HG03439 (cell line): ENCODE measurements around the gene S100A13.
"Not testable (repeated sequence)": the region's sequence is repeated elsewhere in the genome, so short reads cannot be mapped to it uniquely, and the experiment has no call there.

Experiments
- ATAC-seq: cut with Tn5 transposase; IDR thresholded peaks from one replicate; pipeline ENCODE4 v1.9.1; 2021; ENCODE audit warnings: mild to moderate bottlenecking, moderate library complexity; ENCODE audit not compliant: unreplicated experiment

S100A13 gene

DNA sequence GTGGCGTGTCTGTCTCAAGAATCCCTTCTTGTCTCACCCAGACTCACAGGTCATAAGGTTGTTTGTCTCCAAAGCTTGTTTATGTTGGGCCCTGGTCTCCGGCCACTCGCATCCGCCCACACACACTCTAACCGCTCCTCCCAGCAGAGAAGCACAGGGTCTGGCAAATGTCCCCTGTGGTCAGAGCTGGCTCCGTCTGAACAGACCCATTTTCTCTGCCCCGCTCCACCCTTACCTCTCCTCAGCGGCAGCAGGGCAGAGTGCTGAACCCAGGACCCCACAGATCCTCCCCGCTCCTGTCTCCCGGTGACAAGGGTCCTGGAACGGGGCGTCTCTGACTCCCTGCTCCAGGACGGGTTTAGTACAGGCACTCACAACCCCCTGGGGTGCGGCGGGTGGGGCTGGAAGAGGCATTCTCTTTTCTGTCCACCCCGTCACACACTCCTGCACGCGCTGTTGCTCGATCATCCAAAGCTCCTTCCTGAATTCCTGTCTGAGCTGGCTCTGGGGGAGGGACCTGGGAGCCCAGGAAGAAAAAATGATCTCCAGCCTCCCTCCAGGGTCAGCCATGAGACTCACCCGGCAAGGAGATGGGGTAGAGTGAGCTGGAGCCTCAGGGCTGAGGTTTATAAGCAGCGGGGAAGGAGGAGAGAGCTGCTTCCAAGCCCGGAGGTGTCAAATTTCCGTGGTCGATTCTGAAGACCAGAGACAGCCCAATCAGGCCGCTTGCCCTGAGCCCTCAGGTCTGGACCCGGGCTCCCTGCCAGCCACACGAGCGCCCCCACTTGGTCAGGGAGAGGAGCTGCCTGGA lies at the start of gene S100A13:
Gene S100A13, minus strand, starts transcription at position 602 of the 811 bp plus-strand sequence. CDS start 1,033 bp downstream, outside the sequence.
- no peak for ATAC-seq

GRCh38 chr1:153673511-153673910 lies 46.2 kb upstream of the S100A13 start:
- no peak for ATAC-seq

DNA sequence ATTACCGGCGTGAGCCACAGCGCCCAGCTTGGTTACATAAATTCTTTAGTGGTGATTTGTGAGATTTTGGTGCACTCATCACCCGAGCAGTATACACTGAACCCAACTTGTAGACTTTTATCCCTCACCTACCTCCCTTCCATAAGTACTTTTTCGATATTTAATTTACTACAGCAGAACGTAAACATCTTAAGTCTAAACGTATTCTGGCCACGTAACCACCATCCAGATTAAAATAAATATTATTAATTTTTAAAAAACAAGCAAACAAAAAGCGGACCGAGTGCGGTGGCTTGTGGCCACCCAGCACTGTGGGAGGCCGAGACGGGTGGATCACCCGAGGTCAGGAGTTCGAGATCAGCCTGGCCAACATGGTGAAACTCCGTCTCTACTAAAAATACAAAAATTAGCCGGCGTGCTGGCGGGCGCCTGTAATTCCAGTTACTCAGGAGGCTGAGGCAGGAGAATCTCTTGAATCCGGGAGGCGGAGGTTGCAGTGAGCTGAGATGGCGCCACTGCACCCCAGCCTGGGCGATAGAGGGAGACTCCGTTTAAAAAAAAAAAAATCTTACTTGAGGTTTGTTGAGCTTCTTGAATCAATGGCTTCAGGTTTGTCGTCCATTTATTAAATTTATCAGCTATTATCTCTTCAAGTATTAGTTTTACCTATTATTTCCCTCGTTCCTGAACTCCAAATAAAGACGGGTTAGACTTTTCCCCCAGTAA lies 44.5 kb upstream of the S100A13 start:
- peak; percentile 3 for ATAC-seq

GRCh38 chr1:153670859-153671627 lies 43.7 kb upstream of the S100A13 start, which contains the start of gene ILF2:
TSS of gene ILF2 (minus strand) at chr1:153670993. CDS start at chr1:153670922, 71 bp downstream.
- ATAC-seq, result peak; percentile 91

DNA sequence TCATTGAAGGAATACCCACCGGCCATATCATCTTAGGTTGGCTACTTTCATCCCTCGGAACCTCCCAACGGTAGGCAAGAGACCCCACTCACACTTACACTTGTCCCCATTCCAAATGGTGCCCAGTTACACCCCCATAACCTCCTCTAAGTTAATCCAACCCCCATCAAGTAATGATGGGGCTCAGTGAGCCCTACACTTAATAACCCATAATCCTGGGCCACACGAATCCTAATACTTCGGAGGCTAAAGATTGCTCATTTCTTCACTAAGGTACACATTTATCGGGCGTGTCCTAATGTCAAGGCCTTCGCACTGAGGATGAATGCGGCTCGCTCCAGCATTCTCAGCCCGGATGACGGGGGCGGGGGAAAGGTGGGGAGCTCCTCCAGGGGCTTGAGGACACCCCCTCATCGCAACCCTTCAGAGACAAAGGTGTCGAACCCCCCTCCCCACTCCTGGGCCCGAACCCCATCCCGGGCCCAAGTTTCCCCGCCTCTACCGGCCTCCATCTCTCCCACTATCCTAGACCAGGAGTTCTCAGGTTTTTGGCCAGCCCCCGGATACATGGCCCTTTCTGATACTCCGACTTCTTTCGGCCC lies 43.1 kb upstream of the S100A13 start:
- peak; percentile 2 for ATAC-seq

GRCh38 chr1:153669606-153670005 lies 42.3 kb upstream of the S100A13 start:
- ATAC-seq, result no peak

DNA sequence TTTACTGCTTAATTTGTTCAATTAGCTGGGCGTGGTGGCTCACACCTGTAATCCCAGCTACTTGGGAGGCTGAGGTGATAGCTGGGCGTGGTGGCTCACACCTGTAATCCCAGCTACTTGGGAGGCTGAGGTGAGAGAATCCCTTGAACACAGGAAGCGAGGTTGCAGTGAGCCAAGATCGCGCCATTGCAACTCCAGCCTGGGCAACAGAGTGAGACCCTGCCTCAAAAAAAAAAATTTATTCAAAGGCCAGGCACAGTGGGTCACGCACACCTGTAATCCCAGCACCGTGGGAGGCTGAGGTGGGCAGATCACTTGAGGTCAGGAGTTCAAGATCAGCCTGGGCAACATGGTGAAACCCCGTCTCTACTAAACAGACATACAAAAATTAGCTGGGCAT lies 41.4 kb upstream of the S100A13 start:
- not testable (repeated sequence) for ATAC-seq

- no peak for ATAC-seq
Measured at GRCh38 chr1:153667439-153667838, 40.1 kb upstream of the S100A13 start.

DNA sequence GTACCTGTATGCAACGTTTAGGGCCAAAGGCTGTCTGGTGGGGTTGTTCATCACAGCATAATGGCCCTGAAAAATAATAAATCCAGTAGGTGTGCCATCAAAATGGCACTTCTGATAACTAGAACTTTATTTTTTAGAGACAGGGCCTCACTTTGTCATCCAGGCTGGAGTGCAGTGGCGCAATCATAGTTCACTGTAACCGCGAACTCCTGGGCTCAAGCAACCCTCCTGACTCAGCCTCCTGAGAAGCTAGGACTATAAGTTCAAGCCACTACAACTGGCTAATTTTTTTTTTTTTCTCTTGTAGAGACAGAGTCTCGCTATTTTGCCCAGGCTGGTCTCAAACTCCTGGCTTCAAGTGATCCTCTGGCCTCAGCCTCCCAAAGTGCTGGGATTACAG lies 35.9 kb upstream of the S100A13 start:
- ATAC-seq, result no peak

DNA sequence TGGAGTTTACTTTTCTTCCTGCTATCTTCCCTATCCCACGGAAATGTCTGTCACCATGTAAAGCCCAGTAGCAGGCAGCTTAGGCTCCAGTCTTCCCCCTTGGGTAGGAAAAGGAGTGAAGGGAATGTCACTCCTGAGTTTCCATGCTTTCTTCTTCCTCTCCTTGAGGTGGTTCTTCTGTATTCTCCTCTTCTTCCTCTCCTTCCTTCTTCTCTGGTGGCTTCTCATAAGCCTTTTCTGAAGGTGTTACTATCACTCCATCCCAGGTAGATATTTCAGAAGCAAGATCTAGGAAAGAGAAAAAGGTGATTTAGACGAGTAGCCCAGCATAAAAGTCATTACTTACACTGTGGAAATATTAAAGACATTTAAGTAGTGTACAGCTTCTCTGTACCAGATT lies 35.0 kb upstream of the S100A13 start:
- no peak for ATAC-seq

- no peak for ATAC-seq
Measured at GRCh38 chr1:153661111-153661708, 33.9 kb upstream of the S100A13 start.

GRCh38 chr1:153659656-153660055 lies 32.4 kb upstream of the S100A13 start:
- ATAC-seq, result no peak

- no peak for ATAC-seq
Measured at GRCh38 chr1:153659175-153659534, 31.9 kb upstream of the S100A13 start.

DNA sequence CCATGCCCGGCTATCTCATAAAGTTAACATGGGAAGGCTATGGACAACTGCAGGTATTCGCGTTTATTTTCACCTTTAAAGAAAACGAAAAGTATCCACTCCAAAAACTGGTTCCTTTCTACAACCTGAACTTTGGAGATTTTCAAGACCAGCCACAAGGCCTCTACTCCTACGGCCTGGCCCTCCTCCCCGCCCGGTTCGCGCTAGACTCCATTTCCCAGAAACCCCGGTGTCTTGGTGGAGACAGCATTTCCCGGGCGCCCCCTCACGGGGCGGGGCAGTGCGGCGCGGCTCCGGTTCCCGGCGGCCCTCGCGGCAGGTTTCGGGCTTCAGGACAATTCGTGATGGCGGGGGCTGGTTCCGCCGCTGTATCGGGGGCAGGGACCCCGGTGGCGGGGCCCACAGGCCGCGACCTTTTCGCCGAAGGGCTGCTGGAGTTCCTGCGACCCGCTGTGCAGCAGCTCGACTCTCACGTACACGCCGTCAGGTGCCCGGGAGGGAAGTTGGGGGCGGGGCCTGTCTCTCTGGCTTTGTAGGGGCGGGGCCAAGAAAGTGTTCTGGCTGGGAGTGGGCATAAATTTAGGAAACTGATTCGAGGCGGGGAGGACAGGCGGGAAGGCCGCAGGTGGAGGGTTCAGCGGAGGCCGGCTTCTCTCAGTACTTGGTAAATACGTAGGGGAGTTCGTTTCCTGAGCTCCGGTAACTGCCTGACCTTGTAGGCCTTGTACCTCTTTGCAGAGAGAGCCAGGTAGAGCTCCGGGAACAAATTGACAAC lies 31.3 kb upstream of the S100A13 start, which contains the start of gene SNAPIN:
Gene SNAPIN, plus strand, starts transcription at position 304 of the 775 bp plus-strand sequence. Its CDS starts 41 bp downstream, at position 345.
- peak; percentile 86 for ATAC-seq

GRCh38 chr1:153655333-153655732 lies 28.0 kb upstream of the S100A13 start:
- no peak for ATAC-seq

DNA sequence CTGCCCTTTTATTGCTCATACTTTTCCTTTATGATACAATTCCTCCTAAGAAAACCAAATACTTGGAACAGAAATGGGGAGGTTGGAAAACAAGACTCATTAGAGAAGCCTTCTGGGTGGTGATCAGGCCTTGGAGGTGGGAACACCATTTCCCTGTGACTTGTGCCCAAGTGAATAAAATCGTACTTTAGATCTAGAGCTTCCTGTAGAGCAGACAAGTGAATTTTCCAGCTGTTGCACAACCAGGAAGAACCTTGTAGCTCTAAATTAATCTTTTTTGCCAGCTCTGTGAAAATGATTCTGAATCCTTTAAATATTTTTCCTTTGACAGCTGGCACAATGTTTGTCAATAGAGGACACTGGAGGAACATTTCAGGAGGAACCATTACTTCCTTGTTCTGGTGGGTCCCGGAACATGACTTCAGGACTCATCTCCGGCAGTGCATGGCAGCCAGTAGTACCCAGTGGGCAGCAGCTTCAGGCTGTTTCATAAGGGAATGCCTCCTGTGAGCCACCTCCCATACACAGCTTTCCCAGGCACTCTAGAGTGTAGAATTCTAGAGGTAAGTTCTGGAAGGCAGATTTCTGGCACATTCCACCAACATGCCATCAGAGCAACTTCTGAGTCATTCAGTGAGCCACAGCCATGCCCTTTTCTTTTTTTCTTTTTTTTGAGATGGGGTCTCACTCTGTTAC lies 25.6 kb upstream of the S100A13 start:
- ATAC-seq, result no peak

DNA sequence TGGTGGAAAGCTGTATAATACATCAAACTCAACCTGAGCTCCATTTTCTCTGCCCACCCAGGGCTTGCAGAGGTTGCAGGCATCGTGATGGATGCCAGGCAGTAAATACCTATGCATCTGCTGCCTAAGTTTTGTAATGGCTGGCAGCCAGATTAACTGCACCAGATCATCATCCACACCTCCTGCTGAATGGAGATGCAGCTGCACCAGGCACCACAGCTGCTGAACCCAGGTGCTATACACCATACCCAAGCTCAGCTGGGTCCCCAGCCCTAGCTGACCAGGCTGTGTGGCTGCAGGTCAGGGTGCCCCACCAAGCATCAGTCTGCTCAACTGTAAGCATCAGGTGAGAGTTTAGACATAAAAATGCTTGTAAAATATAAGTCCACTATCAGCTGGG lies 24.5 kb upstream of the S100A13 start:
- no peak for ATAC-seq

- no peak for ATAC-seq
Measured at GRCh38 chr1:153649863-153650235, 22.5 kb upstream of the S100A13 start.
